Measurements from ENCODE around the gene ZNF648.
"Not testable (repeated sequence)": the region's sequence is repeated elsewhere in the genome, so short reads cannot be mapped to it uniquely, and the experiment has no call there.

The ZNF648 gene

DNA sequence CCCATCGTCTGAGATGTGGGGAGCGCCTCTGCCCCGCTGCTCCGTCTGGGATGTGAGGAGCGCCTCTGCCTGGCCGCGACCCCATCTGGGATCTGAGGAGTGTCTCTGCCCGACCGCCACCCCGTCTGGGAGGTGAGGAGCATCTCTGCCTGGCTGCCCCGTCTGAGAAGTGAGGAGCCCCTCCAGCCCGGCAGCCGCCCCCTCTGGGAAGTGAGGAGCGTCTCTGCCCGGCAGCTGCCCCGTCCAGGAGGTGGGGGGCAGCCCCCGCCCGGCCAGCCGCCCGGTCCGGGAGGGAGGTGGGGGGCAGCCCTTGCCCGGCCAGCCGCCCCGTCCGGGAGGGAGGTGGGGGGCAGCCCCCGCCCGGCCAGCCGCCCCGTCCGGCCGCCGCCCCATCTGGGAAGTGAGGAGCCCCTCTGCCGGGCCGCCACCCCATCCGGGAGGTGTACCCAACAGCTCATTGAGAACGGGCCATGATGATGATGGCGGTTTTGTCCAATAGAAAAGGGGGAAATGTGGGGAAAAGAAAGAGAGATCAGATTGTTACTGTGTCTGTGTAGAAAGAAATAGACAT, 50.6 kb downstream of the ZNF648 start:
- ATAC-seq; H3K4me3 Mint-ChIP-seq; H3K36me3 Mint-ChIP-seq; DNase-seq (ENCODE audit: low spot score in 2 of 2); H3K4me1 Mint-ChIP-seq; H3K9me3 Mint-ChIP-seq; H3K27ac Mint-ChIP-seq: not testable (repeated sequence)

DNA sequence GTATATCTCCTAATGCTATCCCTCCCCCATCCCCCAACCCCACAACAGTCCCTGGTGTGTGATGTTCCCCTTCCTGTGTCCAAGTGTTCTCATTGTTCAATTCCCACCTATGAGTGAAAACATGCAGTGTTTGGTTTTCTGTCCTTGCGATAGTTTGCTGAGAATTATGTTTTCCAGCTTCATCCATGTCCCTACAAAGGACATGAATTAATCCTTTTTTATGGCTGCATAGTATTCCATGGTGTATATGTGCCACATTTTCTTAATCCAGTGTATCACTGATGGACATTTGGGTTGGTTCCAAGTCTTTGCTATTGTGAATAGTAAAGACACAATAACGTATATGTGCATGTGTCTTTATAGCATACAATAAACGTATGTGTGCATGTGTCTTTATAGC, 56.1 kb downstream of the ZNF648 start:
- not testable (repeated sequence) for ATAC-seq; H3K4me3 Mint-ChIP-seq; H3K36me3 Mint-ChIP-seq; H3K27ac Mint-ChIP-seq; H3K9me3 Mint-ChIP-seq; H3K4me1 Mint-ChIP-seq; DNase-seq (ENCODE audit: low spot score in 2 of 2)

DNA sequence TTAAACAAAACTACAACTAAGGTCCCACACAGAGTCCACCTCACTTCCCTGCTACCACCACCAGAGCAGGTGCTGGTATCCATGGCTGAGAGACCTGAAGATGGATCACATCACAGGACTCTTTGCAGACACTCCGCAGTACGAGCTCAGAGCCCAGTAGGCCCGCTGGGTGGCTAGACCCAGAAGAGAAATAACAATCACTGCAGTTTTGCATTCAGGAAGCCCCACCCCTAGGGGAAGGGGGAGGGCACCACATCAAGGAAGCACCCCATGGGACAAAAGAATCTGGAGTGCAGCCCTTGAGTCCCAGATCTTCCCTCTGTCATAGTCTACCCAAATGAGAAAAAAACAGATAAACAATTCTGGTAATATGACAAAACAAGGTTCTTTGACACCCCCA, 56.9 kb downstream of the ZNF648 start:
- ATAC-seq = no peak
- Mint-ChIP-seq H3K36me3 (no peaks in the 10 kb centered on the region), H3K4me1 (no peaks in the 10 kb centered on the region), H3K27ac (no peak overlapping the region), H3K4me3 (no peak overlapping the region), H3K9me3 (no peaks in the 10 kb centered on the region)
- no peak for DNase-seq (ENCODE audit: low spot score in 2 of 2)
